ENCODE data around the gene ETV5. TPM values are rescaled to one million over a fixed set of nuclear protein-coding genes. Genes with fewer than 3 reads are reported as not detected.

The ETV5 gene
- total and polyA plus RNA-seq, 9 of the 15 experiments (the other 6 are each of a cell fraction or from before 2014, with no cell fraction given) = 9.2 to 25.9 (median 15.9) TPM

DNA sequence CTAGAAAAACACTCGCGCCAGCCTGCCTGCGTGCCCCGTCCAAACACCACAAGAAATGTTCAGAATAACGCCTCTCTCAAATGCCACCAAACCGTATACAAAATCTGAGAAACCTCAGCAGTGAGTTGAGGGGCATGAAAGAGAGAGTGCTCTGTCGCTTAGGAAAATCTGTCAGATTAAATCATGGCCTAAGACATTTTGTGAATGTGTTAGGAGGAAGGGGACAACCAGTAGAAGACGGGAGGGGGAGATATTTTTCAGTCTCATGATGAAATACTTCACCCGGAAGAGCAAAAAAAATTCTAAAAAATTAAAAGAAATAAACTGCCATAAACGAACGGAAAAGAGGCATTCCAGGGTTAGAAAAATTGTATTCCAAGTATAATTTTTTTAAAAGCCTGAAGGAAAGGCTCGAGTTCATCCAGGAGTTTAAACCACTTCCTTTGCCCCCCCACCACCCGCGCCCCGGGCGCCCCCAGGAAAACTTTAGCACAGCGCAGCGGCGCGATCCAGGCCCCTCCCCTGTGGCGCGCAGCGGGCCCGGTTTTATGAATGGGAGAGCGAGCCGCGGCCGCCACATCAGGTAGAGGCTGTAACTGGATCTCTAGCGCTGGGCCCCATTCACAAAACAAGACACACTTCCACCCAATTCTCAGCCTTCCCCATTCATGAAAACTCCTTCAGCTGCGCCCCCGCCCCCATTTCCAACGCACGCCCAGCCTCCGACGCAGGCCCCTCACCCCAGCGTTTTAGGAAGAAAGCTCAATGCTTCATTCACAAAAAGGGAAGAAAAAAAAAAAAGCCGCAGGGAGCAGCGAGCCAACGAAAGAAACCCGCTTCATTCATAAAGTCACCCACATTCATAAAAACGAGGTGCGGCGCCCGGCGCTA lies 1.4 kb downstream of the ETV5 start:
- peak overlapping the region; percentile 82; the same call in 2 of the 3 replicates for H3K27ac ChIP-seq (ENCODE audit: extremely low read depth, low read depth, low read length)
- peak; percentile 65 for ATAC-seq
- intact Hi-C loops (cut with micrococcal nuclease) = loop anchor here (5.0 kb wide), 1 partner anchor 105 kb away; no protein-coding TSS in a partner anchor
- TF ChIP-seq ZBTB17 (CRISPR knock-in tag; IDR thresholded peaks at IDR 0.05) (no peak), HOXB6 (CRISPR knock-in tag; IDR thresholded peaks at IDR 0.05; ENCODE audit: borderline replicate concordance) (no peak), CAMTA2 (CRISPR knock-in tag; conservative IDR thresholded peaks at IDR 0.05) (no peak), SIN3A (IDR thresholded peaks at IDR 0.05; ENCODE audit: borderline replicate concordance in 2 of 2, control insufficient read depth in 1 of 2, low read depth in 2 of 2, low read length in 2 of 2) (no peak), JUND (IDR thresholded peaks at IDR 0.05; ENCODE audit: borderline replicate concordance, low read depth, low read length) (no peak; the same call in 1 of the 2 replicates), JUND (tag; IDR thresholded peaks at IDR 0.05; ENCODE audit: borderline replicate concordance, low read depth, low read length) (no peak), NFE2L1 (tag; IDR thresholded peaks at IDR 0.05; ENCODE audit: borderline replicate concordance, low read depth) (no peak), CTCFL (IDR thresholded peaks at IDR 0.05; ENCODE audit: borderline replicate concordance, insufficient read depth, low read depth, low read length, poor library complexity, severe bottlenecking) (no peak), POLR2H (tag; IDR thresholded peaks at IDR 0.05; ENCODE audit: low read depth) (no peak), SNIP1 (IDR thresholded peaks at IDR 0.05; ENCODE audit: low read depth) (no peak), ZBTB8A (IDR thresholded peaks at IDR 0.05; ENCODE audit: partially characterized antibody) (no peak), ZBED1 (IDR thresholded peaks at IDR 0.05) (no peak), DPF2 (IDR thresholded peaks at IDR 0.05) (no peak), ZNF347 (CRISPR knock-in tag; IDR thresholded peaks at IDR 0.05; ENCODE audit: low read depth) (no peak), ZNF239 (CRISPR knock-in tag; IDR thresholded peaks at IDR 0.05) (no peak), POLR2B (IDR thresholded peaks at IDR 0.05; ENCODE audit: low read depth, partially characterized antibody) (no peak), FIP1L1 (IDR thresholded peaks at IDR 0.05; ENCODE audit: low read depth, low read length, poor library complexity, severe bottlenecking) (no peak), KHSRP (IDR thresholded peaks at IDR 0.05) (no peak)
- TF ChIP-seq, protein P1, sequence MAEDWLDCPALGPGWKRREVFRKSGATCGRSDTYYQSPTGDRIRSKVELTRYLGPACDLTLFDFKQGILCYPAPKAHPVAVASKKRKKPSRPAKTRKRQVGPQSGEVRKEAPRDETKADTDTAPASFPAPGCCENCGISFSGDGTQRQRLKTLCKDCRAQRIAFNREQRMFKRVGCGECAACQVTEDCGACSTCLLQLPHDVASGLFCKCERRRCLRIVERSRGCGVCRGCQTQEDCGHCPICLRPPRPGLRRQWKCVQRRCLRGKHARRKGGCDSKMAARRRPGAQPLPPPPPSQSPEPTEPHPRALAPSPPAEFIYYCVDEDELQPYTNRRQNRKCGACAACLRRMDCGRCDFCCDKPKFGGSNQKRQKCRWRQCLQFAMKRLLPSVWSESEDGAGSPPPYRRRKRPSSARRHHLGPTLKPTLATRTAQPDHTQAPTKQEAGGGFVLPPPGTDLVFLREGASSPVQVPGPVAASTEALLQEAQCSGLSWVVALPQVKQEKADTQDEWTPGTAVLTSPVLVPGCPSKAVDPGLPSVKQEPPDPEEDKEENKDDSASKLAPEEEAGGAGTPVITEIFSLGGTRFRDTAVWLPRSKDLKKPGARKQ (CRISPR knock-in tag; IDR thresholded peaks at IDR 0.05) = no peak

More for the DNA sequence above, 1.4 kb downstream of the ETV5 start:
- in situ Hi-C loops (cut with MboI) = no loop called here
- DNase-seq (ENCODE audit: extremely low read depth in 1 of 4, low spot score in 3 of 4) (peak; percentile 43 to 82 (median 65)), FAIRE-seq (no peak)
- Histone ChIP-seq H3K9me3 (replicated peaks; ENCODE audit: control insufficient read depth, insufficient read depth, low read depth, low read length) (no peaks in the 10 kb centered on the region), H3K79me2 (ENCODE audit: control insufficient read depth, insufficient read depth, low read length) (peaks cover 25% of the 10 kb centered on the region), H3K4me2 (ENCODE audit: insufficient read depth, low read length) (peak overlapping the region; percentile 71), H3K36me3 (ENCODE audit: control insufficient read depth, insufficient read depth, low read length) (peaks cover 9% of the 10 kb centered on the region; the same call in 1 of the 3 replicates), H3K4me1 (replicated peaks in 1 of 2; ENCODE audit: control insufficient read depth in 2 of 2, insufficient read depth in 2 of 2, low read length in 2 of 2) (peaks cover 16 to 26% of the 10 kb centered on the region in 2 experiments), H3K9me1 (ENCODE audit: control insufficient read depth, insufficient read depth, low read length) (no peaks in the 10 kb centered on the region), H3K27me3 (ENCODE audit: control insufficient read depth in 2 of 2, insufficient read depth in 2 of 2, low read length in 2 of 2) (peaks cover under 1 to 1% of the 10 kb centered on the region in 2 experiments; a peak in 3 of 5 replicates), H3K9ac (ENCODE audit: insufficient read depth in 1 of 2, low read depth in 2 of 2, low read length in 2 of 2) (peak overlapping the region; percentile 65 to 94; a peak in 3 of 4 replicates), H3K4me3 (peak overlapping the region; percentile 75), H4K20me1 (replicated peaks; ENCODE audit: control insufficient read depth, insufficient read depth, low read length) (no peaks in the 10 kb centered on the region), H2AFZ (ENCODE audit: low read depth, low read length) (peak overlapping the region; percentile 80; the same call in 1 of the 2 replicates)
- ChIA-PET CTCF (ENCODE audit: low intra/inter-chr PET ratio) (no interaction called here), POLR2A (interaction anchor here (0.7 to 4.0 kb wide), 5 partner anchors 11 to 175 kb away, joined by 3 to 34 read pairs (median 4); no protein-coding TSS in a partner anchor)
- no TSS peak for BruUV-seq (replicated peaks)
- WGBS (ENCODE audit: insufficient coverage, low coverage, missing lambda C conversion rate) = 1% methylated on average over 35 of the region's 45 CpGs

All from K562 (cell line).